ENCODE measurements around the gene DSCAM.

DSCAM gene

GRCh38 chr21:40466893-40467483 is 380.0 kb downstream of the DSCAM start:
- in situ Hi-C loops (cut with MboI; ENCODE audit: low pct_unique_long_range_greater_than_20kb, low sequenced_read_pairs, unreplicated experiment) = no loop called here
- TF ChIP-seq CTCF (IDR thresholded peaks at IDR 0.05; ENCODE audit: extremely low read depth, insufficient read depth, missing control alignments) = no peak
- DNase-seq (ENCODE audit: low spot score) = no peak

- no peak for DNase-seq (ENCODE audit: low spot score)
- in situ Hi-C loops (cut with MboI; ENCODE audit: low pct_unique_long_range_greater_than_20kb, low sequenced_read_pairs, unreplicated experiment) = no loop called here
- no peak for TF ChIP-seq CTCF (IDR thresholded peaks at IDR 0.05; ENCODE audit: extremely low read depth, insufficient read depth, missing control alignments)
Measured at GRCh38 chr21:40465382-40465781, 381.6 kb downstream of the DSCAM start.

- no peak for TF ChIP-seq CTCF (IDR thresholded peaks at IDR 0.05; ENCODE audit: extremely low read depth, insufficient read depth, missing control alignments)
- no peak for DNase-seq (ENCODE audit: low spot score)
- in situ Hi-C loops (cut with MboI; ENCODE audit: low pct_unique_long_range_greater_than_20kb, low sequenced_read_pairs, unreplicated experiment) = no loop called here
Measured at GRCh38 chr21:40463176-40463575, 383.8 kb downstream of the DSCAM start.

- TF ChIP-seq CTCF (IDR thresholded peaks at IDR 0.05; ENCODE audit: extremely low read depth, insufficient read depth, missing control alignments) = no peak
- no peak for DNase-seq (ENCODE audit: low spot score)
- in situ Hi-C loops (cut with MboI; ENCODE audit: low pct_unique_long_range_greater_than_20kb, low sequenced_read_pairs, unreplicated experiment) = no loop called here
Measured at GRCh38 chr21:40461008-40461407, 385.9 kb downstream of the DSCAM start.

- no peak for TF ChIP-seq CTCF (IDR thresholded peaks at IDR 0.05; ENCODE audit: extremely low read depth, insufficient read depth, missing control alignments)
- in situ Hi-C loops (cut with MboI; ENCODE audit: low pct_unique_long_range_greater_than_20kb, low sequenced_read_pairs, unreplicated experiment) = no loop called here
- DNase-seq (ENCODE audit: low spot score) = no peak
Measured at GRCh38 chr21:40457741-40458140, 389.2 kb downstream of the DSCAM start.

- no peak for DNase-seq (ENCODE audit: low spot score)
- in situ Hi-C loops (cut with MboI; ENCODE audit: low pct_unique_long_range_greater_than_20kb, low sequenced_read_pairs, unreplicated experiment) = no loop called here
- TF ChIP-seq CTCF (IDR thresholded peaks at IDR 0.05; ENCODE audit: extremely low read depth, insufficient read depth, missing control alignments) = no peak
Measured at GRCh38 chr21:40454057-40454456, 392.9 kb downstream of the DSCAM start.

- TF ChIP-seq CTCF (IDR thresholded peaks at IDR 0.05; ENCODE audit: extremely low read depth, insufficient read depth, missing control alignments) = no peak
- no peak for DNase-seq (ENCODE audit: low spot score)
- in situ Hi-C loops (cut with MboI; ENCODE audit: low pct_unique_long_range_greater_than_20kb, low sequenced_read_pairs, unreplicated experiment) = no loop called here
Measured at GRCh38 chr21:40453183-40453582, 393.8 kb downstream of the DSCAM start.

Measured in GM13977 (cell line).